Measurements from ENCODE around the gene MSMP. TPM values are rescaled to one million over a fixed set of nuclear protein-coding genes. Genes with fewer than 3 reads are reported as not detected.

MSMP gene
- total RNA-seq, 1 donor from 2014 or later = not detected

DNA sequence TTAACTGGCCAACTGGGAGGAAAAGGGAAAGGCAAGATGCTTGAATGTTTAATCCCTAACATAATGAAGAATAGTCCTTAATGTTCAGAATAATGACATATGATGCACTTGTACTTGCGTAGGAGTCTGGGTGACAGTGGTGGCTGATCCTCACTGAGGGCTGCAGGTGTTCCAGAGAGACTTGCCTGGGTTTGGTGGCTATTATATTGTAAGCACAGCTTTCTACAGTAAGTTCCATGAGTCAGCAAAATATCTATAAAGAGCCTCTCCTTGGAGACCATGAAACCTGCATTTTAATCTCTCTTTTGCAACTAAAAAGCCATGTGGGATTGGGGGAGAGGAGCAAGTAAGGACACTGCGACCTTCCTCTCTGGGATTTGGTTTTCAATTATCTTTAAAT lies 35.5 kb upstream of the MSMP start:
- H3K4me1 Mint-ChIP-seq = peaks cover 17% of the 10 kb centered on the region

DNA sequence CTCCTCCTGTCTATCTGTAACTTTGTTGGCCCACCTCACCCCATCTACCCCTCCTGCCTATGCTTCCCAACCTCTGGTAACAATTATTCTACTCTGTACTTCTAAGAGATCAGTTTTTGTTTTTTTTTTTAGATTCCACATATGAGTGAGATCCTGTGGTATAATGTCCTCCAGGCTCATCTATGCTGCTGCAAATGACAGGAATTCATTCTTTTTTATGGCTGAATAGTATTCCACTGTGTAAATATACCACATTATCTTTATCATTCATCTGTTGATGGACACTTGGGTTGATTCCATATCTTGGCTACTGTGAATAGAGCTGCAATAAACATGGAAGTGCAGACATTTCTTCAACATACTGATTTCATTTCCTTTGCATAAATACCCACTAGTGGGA lies 29.3 kb upstream of the MSMP start:
- no peaks in the 10 kb centered on the region for H3F3A ChIP-seq (ENCODE audit: low read depth)
- no peak overlapping the region for H3K4me2 ChIP-seq
- Mint-ChIP-seq H3K27ac (no peak overlapping the region), H3K4me3 (no peak overlapping the region), H3K36me3 (peaks cover 4% of the 10 kb centered on the region), H3K9me3 (no peaks in the 10 kb centered on the region), H3K27me3 (ENCODE audit: insufficient read depth, low read depth) (peaks cover 2% of the 10 kb centered on the region), H3K4me1 (peaks cover 2% of the 10 kb centered on the region)
- H3K36me3 ChIP-seq = no peaks in the 10 kb centered on the region
- no peaks in the 10 kb centered on the region for H3K9me3 ChIP-seq (ENCODE audit: low read depth)
- no peaks in the 10 kb centered on the region for H3K79me2 ChIP-seq (ENCODE audit: low read depth)
- no peak overlapping the region for H3K4me3 ChIP-seq
- no peak overlapping the region for H3K9ac ChIP-seq
- H2AFZ ChIP-seq (replicated peaks) = no peak overlapping the region
- no peak for DNase-seq (ENCODE audit: low spot score)
- no peaks in the 10 kb centered on the region for H3K4me1 ChIP-seq
- TF ChIP-seq EZH2phosphoT487 (IDR thresholded peaks at IDR 0.05) (no peak), EZH2 (IDR thresholded peaks at IDR 0.05) (no peak)
- TF ChIP-seq, protein P1, sequence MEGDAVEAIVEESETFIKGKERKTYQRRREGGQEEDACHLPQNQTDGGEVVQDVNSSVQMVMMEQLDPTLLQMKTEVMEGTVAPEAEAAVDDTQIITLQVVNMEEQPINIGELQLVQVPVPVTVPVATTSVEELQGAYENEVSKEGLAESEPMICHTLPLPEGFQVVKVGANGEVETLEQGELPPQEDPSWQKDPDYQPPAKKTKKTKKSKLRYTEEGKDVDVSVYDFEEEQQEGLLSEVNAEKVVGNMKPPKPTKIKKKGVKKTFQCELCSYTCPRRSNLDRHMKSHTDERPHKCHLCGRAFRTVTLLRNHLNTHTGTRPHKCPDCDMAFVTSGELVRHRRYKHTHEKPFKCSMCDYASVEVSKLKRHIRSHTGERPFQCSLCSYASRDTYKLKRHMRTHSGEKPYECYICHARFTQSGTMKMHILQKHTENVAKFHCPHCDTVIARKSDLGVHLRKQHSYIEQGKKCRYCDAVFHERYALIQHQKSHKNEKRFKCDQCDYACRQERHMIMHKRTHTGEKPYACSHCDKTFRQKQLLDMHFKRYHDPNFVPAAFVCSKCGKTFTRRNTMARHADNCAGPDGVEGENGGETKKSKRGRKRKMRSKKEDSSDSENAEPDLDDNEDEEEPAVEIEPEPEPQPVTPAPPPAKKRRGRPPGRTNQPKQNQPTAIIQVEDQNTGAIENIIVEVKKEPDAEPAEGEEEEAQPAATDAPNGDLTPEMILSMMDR (IDR thresholded peaks at IDR 0.05) = no peak
- no peaks in the 10 kb centered on the region for H3K27me3 ChIP-seq
- peaks cover 4% of the 10 kb centered on the region for H4K20me1 ChIP-seq (ENCODE audit: low read depth)
- no peak overlapping the region for H3K27ac ChIP-seq

More for the DNA sequence above, 35.5 kb upstream of the MSMP start:
- Mint-ChIP-seq H3K4me3 (no peak overlapping the region), H3K27me3 (ENCODE audit: insufficient read depth, low read depth) (peaks cover 6% of the 10 kb centered on the region), H3K27ac (no peak overlapping the region), H3K36me3 (no peaks in the 10 kb centered on the region), H3K9me3 (no peaks in the 10 kb centered on the region)
- Histone ChIP-seq H3K9ac (no peak overlapping the region), H3K36me3 (no peaks in the 10 kb centered on the region), H2AFZ (replicated peaks) (no peak overlapping the region), H3K27me3 (no peaks in the 10 kb centered on the region), H3K4me1 (peaks cover 8% of the 10 kb centered on the region), H3K27ac (no peak overlapping the region), H3K9me3 (ENCODE audit: low read depth) (no peaks in the 10 kb centered on the region), H3K4me2 (no peak overlapping the region), H3K4me3 (no peak overlapping the region), H3K79me2 (ENCODE audit: low read depth) (no peaks in the 10 kb centered on the region), H4K20me1 (ENCODE audit: low read depth) (no peaks in the 10 kb centered on the region), H3F3A (ENCODE audit: low read depth) (peaks cover 6% of the 10 kb centered on the region)
- TF ChIP-seq, protein P1 (IDR thresholded peaks at IDR 0.05) = no peak
- no peak for TF ChIP-seq EZH2phosphoT487 (IDR thresholded peaks at IDR 0.05)
- no peak for TF ChIP-seq EZH2 (IDR thresholded peaks at IDR 0.05)
- DNase-seq (ENCODE audit: low spot score) = no peak

DNA sequence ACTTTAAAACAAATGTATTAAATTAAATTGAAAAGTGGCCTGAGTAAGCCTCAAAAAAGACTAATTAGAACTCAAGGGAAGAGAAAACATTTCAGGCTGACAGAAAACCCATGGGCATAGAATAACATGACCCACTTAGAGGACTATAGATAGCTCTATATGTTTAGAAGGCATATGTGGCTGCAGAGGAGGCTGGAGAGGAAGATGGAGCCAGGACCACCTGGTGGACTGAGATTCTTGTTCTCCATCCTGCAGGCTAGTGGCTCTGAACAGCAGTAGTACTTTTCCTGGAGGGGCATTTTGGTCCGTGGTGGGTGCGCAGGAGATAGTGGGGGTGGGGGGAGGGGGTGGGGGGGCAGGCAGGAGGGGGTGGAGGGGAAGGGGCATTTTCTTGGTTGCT lies 27.0 kb upstream of the MSMP start:
- Mint-ChIP-seq H3K9me3 (no peaks in the 10 kb centered on the region), H3K27ac (no peak overlapping the region), H3K27me3 (ENCODE audit: insufficient read depth, low read depth) (peaks cover 2% of the 10 kb centered on the region), H3K36me3 (peaks cover 4% of the 10 kb centered on the region), H3K4me1 (peaks cover 7% of the 10 kb centered on the region), H3K4me3 (no peak overlapping the region)
- Histone ChIP-seq H3K4me1 (peaks cover 2% of the 10 kb centered on the region), H3K4me3 (no peak overlapping the region), H3F3A (ENCODE audit: low read depth) (peaks cover 1% of the 10 kb centered on the region), H2AFZ (replicated peaks) (no peak overlapping the region), H4K20me1 (ENCODE audit: low read depth) (peaks cover 7% of the 10 kb centered on the region), H3K79me2 (ENCODE audit: low read depth) (no peaks in the 10 kb centered on the region), H3K9ac (no peak overlapping the region), H3K27me3 (no peaks in the 10 kb centered on the region), H3K4me2 (no peak overlapping the region), H3K9me3 (ENCODE audit: low read depth) (no peaks in the 10 kb centered on the region), H3K27ac (no peak overlapping the region), H3K36me3 (no peaks in the 10 kb centered on the region)
- TF ChIP-seq EZH2 (IDR thresholded peaks at IDR 0.05) = no peak
- TF ChIP-seq, protein P1 (IDR thresholded peaks at IDR 0.05) = no peak
- TF ChIP-seq EZH2phosphoT487 (IDR thresholded peaks at IDR 0.05) = no peak
- no peak for DNase-seq (ENCODE audit: low spot score)

All from neural progenitor cell (in vitro differentiated cells).